ENCODE results near the gene TMEM225B.
"Not testable (repeated sequence)": the region's sequence is repeated elsewhere in the genome, so short reads cannot be mapped to it uniquely, and the experiment has no call there.

TMEM225B gene

GRCh38 chr7:99579956-99580777 is 17.9 kb upstream of the TMEM225B start:
- peak overlapping the region; percentile 64 for H3K4me3 ChIP-seq (ENCODE audit: low read length)
- TF ChIP-seq EZH2phosphoT487 (IDR thresholded peaks at IDR 0.05; ENCODE audit: borderline replicate concordance, low read length) (no peak), CTCF (IDR thresholded peaks at IDR 0.05; ENCODE audit: low read depth, low read length, poor library complexity, severe bottlenecking) (peak; percentile 72)
- H3K4me2 ChIP-seq (ENCODE audit: low read length): peak overlapping the region; percentile 82
- H3K9me2 ChIP-seq (replicated peaks; ENCODE audit: control insufficient read depth, low read length): no peaks in the 10 kb centered on the region
- no peaks in the 10 kb centered on the region for H3K36me3 ChIP-seq (ENCODE audit: control insufficient read depth, low read length)
- no peaks in the 10 kb centered on the region for H3K9me3 ChIP-seq (ENCODE audit: control insufficient read depth, insufficient read depth, low read length)
- peaks cover 25% of the 10 kb centered on the region for H3F3A ChIP-seq (ENCODE audit: control insufficient read depth, insufficient read depth)
- no peaks in the 10 kb centered on the region for H3K79me2 ChIP-seq (ENCODE audit: control insufficient read depth, low read length)
- H3K27ac ChIP-seq (ENCODE audit: low read depth, low read length): no peak overlapping the region
- 0 out of 2 replicates have a peak, but pooled peaks cover 3% of the 10 kb centered on the region for H4K20me1 ChIP-seq (ENCODE audit: control insufficient read depth, insufficient read depth, low read depth, low read length)
- H3K4me1 ChIP-seq (ENCODE audit: control insufficient read depth, low read length): peaks cover 46% of the 10 kb centered on the region
- H3K27me3 ChIP-seq (ENCODE audit: control insufficient read depth, low read length): 0 out of 2 replicates have a peak, but pooled peaks cover 7% of the 10 kb centered on the region

- not testable (repeated sequence) for H3K9me3 ChIP-seq (ENCODE audit: control insufficient read depth, insufficient read depth, low read length); H4K20me1 ChIP-seq (ENCODE audit: control insufficient read depth, insufficient read depth, low read depth, low read length); H3K27ac ChIP-seq (ENCODE audit: low read depth, low read length); H3K9me2 ChIP-seq (replicated peaks; ENCODE audit: control insufficient read depth, low read length); H3K27me3 ChIP-seq (ENCODE audit: control insufficient read depth, low read length); H3K36me3 ChIP-seq (ENCODE audit: control insufficient read depth, low read length); H3K79me2 ChIP-seq (ENCODE audit: control insufficient read depth, low read length)
- peak overlapping the region; percentile 82 for H3K4me2 ChIP-seq (ENCODE audit: low read length)
- peaks cover 23% of the 10 kb centered on the region for H3F3A ChIP-seq (ENCODE audit: control insufficient read depth, insufficient read depth)
- H3K4me3 ChIP-seq (ENCODE audit: low read length): peak overlapping the region; percentile 64
- peaks cover 46% of the 10 kb centered on the region for H3K4me1 ChIP-seq (ENCODE audit: control insufficient read depth, low read length)
Observed at GRCh38 chr7:99580778-99581332, 17.2 kb upstream of the TMEM225B start.

GRCh38 chr7:99588868-99589267 is 9.2 kb upstream of the TMEM225B start:
- H3F3A ChIP-seq (ENCODE audit: control insufficient read depth, insufficient read depth): no peaks in the 10 kb centered on the region
- H3K9me3 ChIP-seq (ENCODE audit: control insufficient read depth, insufficient read depth, low read length): no peaks in the 10 kb centered on the region
- no peaks in the 10 kb centered on the region for H3K79me2 ChIP-seq (ENCODE audit: control insufficient read depth, low read length)
- H3K27me3 ChIP-seq (ENCODE audit: control insufficient read depth, low read length): no peaks in the 10 kb centered on the region
- no peaks in the 10 kb centered on the region for H3K9me2 ChIP-seq (replicated peaks; ENCODE audit: control insufficient read depth, low read length)
- no peak overlapping the region for H3K4me3 ChIP-seq (ENCODE audit: low read length)
- H3K4me1 ChIP-seq (ENCODE audit: control insufficient read depth, low read length): no peaks in the 10 kb centered on the region
- no peak overlapping the region for H3K27ac ChIP-seq (ENCODE audit: low read depth, low read length)
- H3K4me2 ChIP-seq (ENCODE audit: low read length): no peak overlapping the region
- no peaks in the 10 kb centered on the region for H4K20me1 ChIP-seq (ENCODE audit: control insufficient read depth, insufficient read depth, low read depth, low read length)
- no peaks in the 10 kb centered on the region for H3K36me3 ChIP-seq (ENCODE audit: control insufficient read depth, low read length)
- TF ChIP-seq CTCF (IDR thresholded peaks at IDR 0.05; ENCODE audit: low read depth, low read length, poor library complexity, severe bottlenecking): no peak
- TF ChIP-seq EZH2phosphoT487 (IDR thresholded peaks at IDR 0.05; ENCODE audit: borderline replicate concordance, low read length): no peak

All from DOHH2 (cell line).